Osteoblast (primary cell): ENCODE data around the gene HPS5. TPM values are rescaled to one million over a fixed set of nuclear protein-coding genes. Genes with fewer than 3 reads are reported as not detected.

Source experiments
- DNase-seq: peaks from one replicate; pipeline ENCODE4 v3.0.0; 2011; ENCODE audit warnings: low spot score, mixed read lengths; ENCODE audit not compliant: insufficient read length; ENCODE audit errors: missing footprints
- H2AFZ ChIP-seq: 2 replicates; pipeline ENCODE4 v1.6.0; 2011; ENCODE audit warnings: mild to moderate bottlenecking, low read length
- H3K27ac ChIP-seq: 2 replicates; pipeline ENCODE4 v1.5.1; 2011; ENCODE audit warnings: mild to moderate bottlenecking, low read depth, low read length, moderate library complexity
- H3K27me3 ChIP-seq: 2 replicates; pipeline ENCODE4 v1.6.0; 2012; ENCODE audit warnings: mild to moderate bottlenecking, control low read depth, inconsistent platforms, low read length, moderate library complexity; ENCODE audit not compliant: insufficient read depth
- H3K36me3 ChIP-seq: 2 replicates; pipeline ENCODE4 v1.5.1; 2011; ENCODE audit warnings: mild to moderate bottlenecking, low read length, control low read depth, moderate library complexity; ENCODE audit not compliant: insufficient read depth
- H3K4me1 ChIP-seq: 2 replicates; pipeline ENCODE4 v1.5.1; 2011; ENCODE audit warnings: mild to moderate bottlenecking, low read length, control low read depth, moderate library complexity; ENCODE audit not compliant: insufficient read depth
- H3K4me2 ChIP-seq: 2 replicates; pipeline ENCODE4 v1.6.0; 2011; ENCODE audit warnings: mild to moderate bottlenecking, low read length; ENCODE audit not compliant: insufficient read depth
- H3K4me3 ChIP-seq: fragments of 200-600 bp; sonication (generic); 3 replicates; pipeline ENCODE4 v1.5.1; 2012; ENCODE audit warnings: mild to moderate bottlenecking, low read length, inconsistent platforms; ENCODE audit not compliant: insufficient read depth
- H3K79me2 ChIP-seq: 2 replicates; pipeline ENCODE4 v1.6.0; 2012; ENCODE audit warnings: mild to moderate bottlenecking, low read length, control low read depth, inconsistent platforms; ENCODE audit not compliant: insufficient read depth
- H3K9me3 ChIP-seq: 2 replicates; pipeline ENCODE4 v1.5.1; 2011; ENCODE audit warnings: low read depth, low read length, control low read depth
- H4K20me1 ChIP-seq: 2 replicates; pipeline ENCODE4 v1.6.0; 2012; ENCODE audit warnings: mild to moderate bottlenecking, low read length, control low read depth; ENCODE audit not compliant: insufficient read depth
- CTCF ChIP-seq: IDR thresholded peaks from 2 replicates; pipeline ENCODE4 v1.5.1; 2011; ENCODE audit warnings: mild to moderate bottlenecking, low read depth, low read length, moderate library complexity; ENCODE audit errors: extremely low read depth
- total RNA-seq: library from RNA; depleted of rRNA; stranded (reverse); fragments of >200 nt; gene quantifications from 2 replicates; pipeline ENCODE4 v1.2.3, GENCODE V29; 2012

HPS5 gene
- total RNA-seq, 1 donor: 53.9 TPM

GRCh38 chr11:18367431-18367830, 45.5 kb upstream of the HPS5 start:
- Histone ChIP-seq H3K36me3 (peaks cover 39% of the 10 kb centered on the region), H4K20me1 (no peaks in the 10 kb centered on the region), H3K9me3 (no peaks in the 10 kb centered on the region), H2AFZ (no peak overlapping the region), H3K27ac (no peak overlapping the region), H3K27me3 (no peaks in the 10 kb centered on the region), H3K4me1 (peaks cover 10% of the 10 kb centered on the region), H3K4me2 (no peak overlapping the region), H3K4me3 (no peak overlapping the region), H3K79me2 (no peaks in the 10 kb centered on the region)
- TF ChIP-seq CTCF: no peak
- no peak for DNase-seq

- no peak overlapping the region for H3K4me2 ChIP-seq
- DNase-seq: no peak
- TF ChIP-seq CTCF: no peak
Measured at GRCh38 chr11:18366286-18366685, 44.3 kb upstream of the HPS5 start.

GRCh38 chr11:18365741-18366140, 43.8 kb upstream of the HPS5 start:
- no peaks in the 10 kb centered on the region for H4K20me1 ChIP-seq
- peaks cover 55% of the 10 kb centered on the region for H3K36me3 ChIP-seq
- no peak for TF ChIP-seq CTCF
- no peak overlapping the region for H3K4me3 ChIP-seq
- H3K27me3 ChIP-seq: no peaks in the 10 kb centered on the region
- H3K4me2 ChIP-seq: no peak overlapping the region
- peaks cover 10% of the 10 kb centered on the region for H3K4me1 ChIP-seq
- H3K27ac ChIP-seq: no peak overlapping the region
- no peaks in the 10 kb centered on the region for H3K9me3 ChIP-seq
- DNase-seq: no peak
- H2AFZ ChIP-seq: no peak overlapping the region
- H3K79me2 ChIP-seq: no peaks in the 10 kb centered on the region

More at GRCh38 chr11:18366286-18366685, 44.3 kb upstream of the HPS5 start:
- Histone ChIP-seq H3K79me2 (no peaks in the 10 kb centered on the region), H4K20me1 (no peaks in the 10 kb centered on the region), H2AFZ (no peak overlapping the region), H3K4me1 (peaks cover 10% of the 10 kb centered on the region), H3K9me3 (no peaks in the 10 kb centered on the region), H3K27me3 (no peaks in the 10 kb centered on the region), H3K4me3 (no peak overlapping the region), H3K27ac (no peak overlapping the region), H3K36me3 (peaks cover 51% of the 10 kb centered on the region)

GRCh38 chr11:18364495-18365073, 42.6 kb upstream of the HPS5 start:
- H3K4me1 ChIP-seq: peaks cover 10% of the 10 kb centered on the region
- DNase-seq: no peak
- H3K4me2 ChIP-seq: no peak overlapping the region
- H3K36me3 ChIP-seq: peaks cover 63% of the 10 kb centered on the region
- H3K4me3 ChIP-seq: no peak overlapping the region
- TF ChIP-seq CTCF: no peak
- no peaks in the 10 kb centered on the region for H3K9me3 ChIP-seq
- no peak overlapping the region for H3K27ac ChIP-seq
- H2AFZ ChIP-seq: no peak overlapping the region
- no peaks in the 10 kb centered on the region for H4K20me1 ChIP-seq
- H3K79me2 ChIP-seq: no peaks in the 10 kb centered on the region
- H3K27me3 ChIP-seq: no peaks in the 10 kb centered on the region
